Muscle layer of colon (tissue), 2 donors: ENCODE results near the gene PRKCD.
"Not testable (repeated sequence)": the region's sequence is repeated elsewhere in the genome, so short reads cannot be mapped to it uniquely, and the experiment has no call there.

Experiments
- H3K27ac ChIP-seq: one replicate; pipeline ENCODE4 v1.7.0; 2013; ENCODE audit warnings: low read depth, mild to moderate bottlenecking, low read length, moderate library complexity
- H3K27me3 ChIP-seq, 2 donors: one replicate each; pipeline ENCODE4 v1.7.0; 2013; ENCODE audit warnings: low read length in 2 of 2, mild to moderate bottlenecking in 2 of 2; ENCODE audit not compliant: insufficient read depth in 2 of 2, control insufficient read depth in 1 of 2
- H3K36me3 ChIP-seq: one replicate; pipeline ENCODE4 v1.7.0; 2013; ENCODE audit warnings: mild to moderate bottlenecking, low read length; ENCODE audit not compliant: insufficient read depth
- H3K4me1 ChIP-seq: one replicate; pipeline ENCODE4 v1.7.0; 2013; ENCODE audit warnings: mild to moderate bottlenecking, low read length; ENCODE audit not compliant: insufficient read depth
- H3K4me3 ChIP-seq, 2 donors: one replicate each; pipeline ENCODE4 v1.7.0; 2013; ENCODE audit warnings: low read length in 2 of 2, low read depth in 1 of 2, mild to moderate bottlenecking in 1 of 2, moderate library complexity in 1 of 2
- H3K9ac ChIP-seq: one replicate; pipeline ENCODE4 v1.7.0; 2013; ENCODE audit warnings: low read length
- H3K9me3 ChIP-seq: one replicate; pipeline ENCODE4 v1.7.0; 2013; ENCODE audit warnings: mild to moderate bottlenecking, low read length
- donor health status: abdominal sarcoma.
- donor health status: Adenocarcinoma of cecum.

The PRKCD gene

GRCh38 chr3:53151086-53151438, 9.9 kb upstream of the PRKCD start:
- not testable (repeated sequence) for H3K4me1 ChIP-seq, H3K9me3 ChIP-seq, H3K4me3 ChIP-seq, H3K27ac ChIP-seq, H3K36me3 ChIP-seq, H3K9ac ChIP-seq
- H3K27me3 ChIP-seq, result peaks cover 0 to 12% of the 10 kb centered on the region in 2 donors

GRCh38 chr3:53151465-53151864, 9.5 kb upstream of the PRKCD start:
- H3K4me1 ChIP-seq, result no peaks in the 10 kb centered on the region
- peaks cover 0 to 12% of the 10 kb centered on the region in 2 donors for H3K27me3 ChIP-seq
- no peak overlapping the region for H3K9ac ChIP-seq
- no peaks in the 10 kb centered on the region for H3K9me3 ChIP-seq
- H3K36me3 ChIP-seq, result no peaks in the 10 kb centered on the region
- H3K27ac ChIP-seq, result no peak overlapping the region
- H3K4me3 ChIP-seq, result no peak overlapping the region

GRCh38 chr3:53151870-53152660, 8.9 kb upstream of the PRKCD start:
- no peaks in the 10 kb centered on the region for H3K36me3 ChIP-seq
- H3K9me3 ChIP-seq, result no peaks in the 10 kb centered on the region
- no peak overlapping the region for H3K4me3 ChIP-seq
- H3K27ac ChIP-seq, result no peak overlapping the region
- H3K27me3 ChIP-seq, result peaks cover 0 to 12% of the 10 kb centered on the region in 2 donors
- no peak overlapping the region for H3K9ac ChIP-seq
- H3K4me1 ChIP-seq, result no peaks in the 10 kb centered on the region

- Histone ChIP-seq H3K27me3 (peaks cover 0 to 12% of the 10 kb centered on the region in 2 donors), H3K9ac (no peak overlapping the region), H3K9me3 (no peaks in the 10 kb centered on the region), H3K4me1 (no peaks in the 10 kb centered on the region), H3K36me3 (no peaks in the 10 kb centered on the region), H3K4me3 (no peak overlapping the region), H3K27ac (no peak overlapping the region)
Measured at GRCh38 chr3:53153264-53153823, 7.7 kb upstream of the PRKCD start.

GRCh38 chr3:53153980-53154379, 7.0 kb upstream of the PRKCD start:
- H3K4me3 ChIP-seq, result no peak overlapping the region
- no peaks in the 10 kb centered on the region for H3K4me1 ChIP-seq
- no peaks in the 10 kb centered on the region for H3K36me3 ChIP-seq
- H3K9me3 ChIP-seq, result no peaks in the 10 kb centered on the region
- no peak overlapping the region for H3K27ac ChIP-seq
- peaks cover 0 to 12% of the 10 kb centered on the region in 2 donors for H3K27me3 ChIP-seq
- H3K9ac ChIP-seq, result no peak overlapping the region

GRCh38 chr3:53154881-53155285, 6.1 kb upstream of the PRKCD start:
- H3K27ac ChIP-seq, result no peak overlapping the region
- no peaks in the 10 kb centered on the region for H3K9me3 ChIP-seq
- H3K9ac ChIP-seq, result no peak overlapping the region
- no peak overlapping the region for H3K4me3 ChIP-seq
- H3K4me1 ChIP-seq, result peaks cover 2% of the 10 kb centered on the region
- no peaks in the 10 kb centered on the region for H3K36me3 ChIP-seq
- peaks cover 0 to 12% of the 10 kb centered on the region in 2 donors for H3K27me3 ChIP-seq

GRCh38 chr3:53155760-53156159, 5.2 kb upstream of the PRKCD start:
- H3K27me3 ChIP-seq, result peaks cover 0 to 12% of the 10 kb centered on the region in 2 donors
- H3K27ac ChIP-seq, result no peak overlapping the region
- no peak overlapping the region for H3K4me3 ChIP-seq
- H3K36me3 ChIP-seq, result no peaks in the 10 kb centered on the region
- H3K4me1 ChIP-seq, result peaks cover 9% of the 10 kb centered on the region
- H3K9ac ChIP-seq, result no peak overlapping the region
- no peaks in the 10 kb centered on the region for H3K9me3 ChIP-seq

- Histone ChIP-seq H3K4me1 (peaks cover 9% of the 10 kb centered on the region), H3K36me3 (no peaks in the 10 kb centered on the region), H3K9me3 (no peaks in the 10 kb centered on the region), H3K27me3 (peaks cover 0 to 12% of the 10 kb centered on the region in 2 donors), H3K4me3 (no peak overlapping the region), H3K9ac (no peak overlapping the region), H3K27ac (no peak overlapping the region)
Measured at GRCh38 chr3:53156368-53156834, 4.6 kb upstream of the PRKCD start.

GRCh38 chr3:53157974-53158580, 2.9 kb upstream of the PRKCD start:
- Histone ChIP-seq H3K4me3 (no peak overlapping the region), H3K9me3 (no peaks in the 10 kb centered on the region), H3K36me3 (no peaks in the 10 kb centered on the region), H3K4me1 (peaks cover 9% of the 10 kb centered on the region), H3K27ac (no peak overlapping the region), H3K27me3 (peaks cover 0 to 12% of the 10 kb centered on the region in 2 donors), H3K9ac (no peak overlapping the region)

- no peak overlapping the region for H3K4me3 ChIP-seq
- peaks cover 12% of the 10 kb centered on the region for H3K4me1 ChIP-seq
- no peak overlapping the region for H3K9ac ChIP-seq
Measured at GRCh38 chr3:53158765-53159155, 2.2 kb upstream of the PRKCD start.

GRCh38 chr3:53159156-53160060, 1.6 kb upstream of the PRKCD start:
- Histone ChIP-seq H3K9ac (no peak overlapping the region), H3K27ac (peak overlapping the region; percentile 52), H3K27me3 (peaks cover 0 to 12% of the 10 kb centered on the region in 2 donors), H3K4me3 (peak overlapping the region in 1 of 2 donors; percentile 59), H3K4me1 (peaks cover 12% of the 10 kb centered on the region), H3K9me3 (no peaks in the 10 kb centered on the region), H3K36me3 (no peaks in the 10 kb centered on the region)

More at GRCh38 chr3:53158765-53159155, 2.2 kb upstream of the PRKCD start:
- no peaks in the 10 kb centered on the region for H3K36me3 ChIP-seq
- H3K9me3 ChIP-seq, result no peaks in the 10 kb centered on the region
- H3K27me3 ChIP-seq, result peaks cover 0 to 12% of the 10 kb centered on the region in 2 donors
- H3K27ac ChIP-seq, result no peak overlapping the region
